GM19467 (cell line): ENCODE data around the gene UNC93A.
"Not testable (repeated sequence)": the region's sequence is repeated elsewhere in the genome, so short reads cannot be mapped to it uniquely, and the experiment has no call there.

Experiments used
- ATAC-seq: cut with Tn5 transposase; IDR thresholded peaks from one replicate; pipeline ENCODE4 v1.9.1; 2021; ENCODE audit warnings: mild to moderate bottlenecking, moderate library complexity; ENCODE audit not compliant: unreplicated experiment

Gene UNC93A

DNA sequence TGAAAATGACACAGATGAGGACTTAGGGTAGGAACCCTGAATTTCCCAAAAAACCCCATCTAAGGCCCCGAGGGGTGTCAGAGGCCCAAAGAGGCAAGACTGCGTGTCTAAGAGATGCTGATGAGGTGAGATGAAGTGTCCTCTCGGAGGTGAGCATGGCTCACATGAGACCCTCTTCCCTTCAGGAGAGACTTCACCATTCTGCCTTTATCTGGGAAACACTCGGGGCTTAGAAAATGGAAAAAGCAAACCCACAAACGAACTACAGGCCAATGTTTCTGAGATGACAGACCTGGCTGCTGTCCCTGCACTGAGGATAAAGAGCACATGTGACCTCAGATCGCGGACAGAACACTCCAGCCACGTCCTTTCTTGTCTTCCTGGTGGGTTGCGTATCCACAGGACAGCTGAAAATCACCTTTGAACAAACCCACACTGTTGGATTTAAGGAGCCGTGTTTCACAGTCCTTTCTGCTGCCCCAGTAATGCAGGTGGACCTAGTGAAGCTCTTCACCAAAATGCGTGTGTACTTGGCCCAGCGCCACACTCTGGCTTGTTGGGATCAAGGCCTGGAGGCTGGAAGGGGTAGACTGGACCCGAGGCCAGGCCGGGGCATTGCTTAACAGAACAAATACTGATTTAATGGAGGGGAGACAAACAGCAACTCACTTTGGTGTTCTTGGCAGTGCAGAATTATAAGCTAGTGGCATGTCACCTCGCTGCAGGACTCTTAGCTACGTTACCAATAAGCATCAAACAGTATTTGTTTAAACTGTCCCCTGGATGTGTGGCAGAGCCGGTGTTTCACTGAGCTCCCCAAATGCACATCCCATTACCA, 18.5 kb downstream of the UNC93A start:
- not testable (repeated sequence) for ATAC-seq

DNA sequence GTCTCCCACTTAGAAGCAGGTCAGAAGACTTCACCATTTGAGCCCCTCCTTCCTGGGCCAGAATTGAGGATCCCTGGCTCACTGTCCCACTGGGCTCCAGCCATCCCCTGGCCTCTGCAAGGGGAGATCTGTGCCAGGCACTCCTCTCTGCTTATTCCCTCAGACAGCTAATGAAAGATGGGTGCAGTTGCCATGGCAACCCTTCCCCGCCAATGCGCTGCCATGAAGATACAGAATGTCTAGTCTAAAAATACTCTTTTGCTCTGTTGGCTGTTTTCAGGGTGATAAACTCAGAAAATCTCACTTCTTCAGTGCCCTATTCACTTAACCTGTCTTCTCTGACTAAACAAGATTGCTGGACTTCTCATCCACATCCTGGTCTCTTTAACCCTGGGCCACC, 20.2 kb downstream of the UNC93A start:
- no peak for ATAC-seq

DNA sequence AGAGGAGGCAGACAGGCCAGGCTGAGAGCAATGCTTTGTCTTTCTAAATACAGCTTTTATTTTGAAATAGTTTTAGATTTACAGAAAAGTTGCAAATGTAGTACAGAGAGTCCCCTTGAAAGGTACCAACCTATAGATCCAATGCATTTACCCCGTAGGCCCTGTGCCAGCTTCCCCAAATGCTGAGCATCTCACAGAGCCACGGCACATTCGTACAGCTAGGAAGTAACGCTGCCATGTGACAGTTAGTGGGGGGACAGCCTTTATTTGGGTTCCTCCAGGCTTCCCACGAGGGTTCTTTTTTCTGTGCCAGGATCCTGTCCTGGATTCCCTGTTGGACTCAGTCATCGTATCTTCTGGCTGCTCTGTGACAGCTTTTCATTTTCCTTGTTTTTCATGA, 20.6 kb downstream of the UNC93A start:
- ATAC-seq = not testable (repeated sequence)

DNA sequence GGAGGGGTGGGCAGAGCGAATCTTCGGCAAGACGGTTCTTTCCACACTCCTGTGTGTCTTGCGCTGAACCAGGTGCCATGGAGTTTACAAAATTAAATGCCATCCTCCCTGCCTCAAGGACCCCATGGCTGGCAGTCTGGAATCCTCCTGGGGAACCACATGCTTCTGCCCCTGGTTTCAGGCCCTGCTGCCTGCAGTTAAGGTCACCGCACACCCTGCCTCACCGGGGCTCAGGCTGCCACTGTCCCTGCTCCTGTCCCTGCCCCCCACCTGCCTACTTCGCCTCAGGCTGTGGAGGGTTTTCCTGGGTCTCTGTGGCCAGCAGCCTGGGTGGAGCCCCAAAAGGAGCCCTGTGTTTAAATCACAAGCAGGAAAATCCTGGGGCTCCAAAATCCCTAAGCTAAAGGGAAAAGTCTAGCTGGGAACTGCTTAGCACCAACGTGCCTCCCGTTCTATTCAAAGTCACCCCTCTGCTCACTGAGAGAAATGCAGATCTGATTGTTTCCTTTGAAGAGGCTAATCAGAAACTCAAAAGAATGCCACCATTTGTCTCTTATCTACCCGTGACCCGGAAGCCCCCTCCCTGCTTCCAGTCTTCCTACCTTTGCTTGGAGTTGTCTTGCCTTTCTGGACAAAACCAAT, 23.2 kb downstream of the UNC93A start:
- ATAC-seq = no peak

DNA sequence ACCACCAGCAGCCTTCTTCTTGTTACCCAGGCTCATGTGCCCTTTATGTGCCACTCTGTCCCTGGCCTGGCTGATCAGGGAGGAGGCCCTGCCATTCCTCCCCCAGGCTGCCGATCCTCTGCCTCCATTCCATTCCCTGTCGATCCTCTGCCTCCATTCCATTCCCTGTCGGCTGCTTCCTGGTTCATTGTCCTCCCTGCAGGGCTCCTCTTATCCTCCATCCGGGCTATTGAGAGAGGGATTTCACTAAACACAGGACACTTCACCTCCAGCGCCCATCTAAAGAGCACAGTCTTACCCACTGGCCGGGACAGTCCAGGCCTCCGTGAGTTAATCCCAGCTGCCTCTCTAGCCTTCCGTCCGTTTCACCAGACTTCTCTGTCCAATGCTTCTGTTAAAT, 26.1 kb downstream of the UNC93A start:
- no peak for ATAC-seq

DNA sequence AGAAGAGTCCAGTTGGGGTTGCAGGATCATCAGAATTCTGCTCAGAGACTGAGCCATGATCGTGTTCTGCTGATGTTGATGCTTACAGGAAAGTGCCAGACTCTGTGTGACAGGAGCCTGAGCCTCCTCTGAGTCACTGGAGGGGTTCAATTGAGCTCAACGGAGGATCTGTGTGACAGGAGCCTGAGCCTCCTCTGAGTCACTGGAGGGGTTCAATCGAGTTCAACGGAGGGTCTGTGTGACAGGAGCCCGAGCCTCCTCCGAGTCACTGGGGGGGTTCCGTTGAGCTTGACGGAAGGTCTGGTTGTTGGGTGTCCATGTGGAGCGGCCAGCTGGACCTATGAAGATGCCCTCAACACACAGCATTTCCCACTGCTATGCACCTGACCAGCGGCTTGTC, 27.2 kb downstream of the UNC93A start:
- not testable (repeated sequence) for ATAC-seq

DNA sequence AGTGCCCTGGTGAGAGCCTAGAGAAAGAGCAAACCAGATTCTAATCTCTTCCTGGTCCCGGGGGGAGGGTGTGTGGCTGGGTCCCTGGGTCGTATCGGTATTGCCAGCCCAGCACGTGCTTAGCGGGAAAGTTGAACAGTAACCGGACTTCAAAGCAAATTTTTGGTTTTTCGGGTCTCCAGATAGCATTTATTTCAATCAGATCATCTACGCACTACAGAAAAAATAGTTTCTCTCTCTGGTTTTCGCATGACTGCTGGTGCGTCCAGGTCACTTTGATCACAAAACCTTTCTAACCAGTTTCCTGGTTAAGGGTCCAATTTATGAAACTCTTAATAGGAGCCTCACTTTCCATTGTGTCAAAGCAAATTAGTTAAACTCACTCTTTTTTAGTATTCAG, 27.7 kb downstream of the UNC93A start:
- ATAC-seq = not testable (repeated sequence)

DNA sequence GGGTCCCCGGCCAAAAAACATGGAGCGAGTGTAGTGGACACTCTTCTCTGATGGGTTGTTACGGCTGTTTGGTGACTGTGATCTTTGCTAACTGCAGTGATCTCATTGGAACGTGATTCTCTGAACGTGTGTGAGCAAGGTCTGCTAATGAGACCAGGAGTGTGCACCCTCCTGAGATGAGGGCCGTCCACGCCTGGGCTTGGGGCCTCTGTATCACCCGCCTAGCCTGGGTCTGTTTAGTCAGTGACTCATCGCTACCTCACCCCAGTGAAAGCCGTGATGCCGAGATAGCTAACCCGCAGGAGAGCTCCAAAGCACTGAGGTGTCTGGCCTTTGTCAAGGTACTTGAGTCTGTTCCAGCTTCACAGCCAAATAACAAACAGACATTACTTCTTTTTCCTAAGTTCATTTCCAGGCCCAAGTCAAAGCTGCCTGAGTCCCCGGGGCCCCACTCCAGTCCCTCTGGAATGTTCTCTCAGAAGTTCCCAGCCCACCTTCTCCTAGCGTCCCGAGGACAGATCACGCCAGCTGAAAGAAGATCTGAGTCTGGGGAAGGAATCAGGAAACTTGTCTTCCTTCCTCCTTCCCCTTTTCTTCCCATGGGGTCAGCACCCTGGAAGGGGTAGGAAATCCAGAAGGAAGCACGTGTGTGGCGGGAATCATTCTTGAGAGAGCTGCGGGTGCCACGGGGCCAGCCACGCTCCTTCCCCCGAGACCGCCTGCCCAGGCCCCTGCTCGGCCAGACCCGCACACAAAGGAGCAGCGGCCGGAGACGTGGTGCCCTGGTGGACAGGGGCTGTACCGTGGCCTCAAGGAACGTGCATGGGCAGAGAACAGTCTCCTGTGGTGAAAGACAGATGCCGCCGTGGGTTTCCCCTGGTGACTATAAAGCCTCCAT, 29.0 kb downstream of the UNC93A start:
- ATAC-seq = not testable (repeated sequence)

DNA sequence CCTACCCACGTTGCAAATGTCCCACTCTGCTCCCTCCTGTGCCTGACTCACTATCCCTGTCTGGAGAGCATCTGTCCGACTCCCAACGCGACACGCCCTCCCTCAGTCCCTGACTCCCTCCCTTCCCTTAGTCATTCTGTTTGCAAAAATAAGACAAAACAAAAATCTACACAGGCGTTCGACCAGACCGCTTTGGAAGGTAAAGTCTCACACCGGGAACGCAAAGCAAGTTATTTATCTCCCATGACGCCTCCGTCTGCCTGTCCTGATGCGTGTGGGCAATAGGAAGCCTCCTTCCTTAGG, 29.6 kb downstream of the UNC93A start:
- ATAC-seq = not testable (repeated sequence)

DNA sequence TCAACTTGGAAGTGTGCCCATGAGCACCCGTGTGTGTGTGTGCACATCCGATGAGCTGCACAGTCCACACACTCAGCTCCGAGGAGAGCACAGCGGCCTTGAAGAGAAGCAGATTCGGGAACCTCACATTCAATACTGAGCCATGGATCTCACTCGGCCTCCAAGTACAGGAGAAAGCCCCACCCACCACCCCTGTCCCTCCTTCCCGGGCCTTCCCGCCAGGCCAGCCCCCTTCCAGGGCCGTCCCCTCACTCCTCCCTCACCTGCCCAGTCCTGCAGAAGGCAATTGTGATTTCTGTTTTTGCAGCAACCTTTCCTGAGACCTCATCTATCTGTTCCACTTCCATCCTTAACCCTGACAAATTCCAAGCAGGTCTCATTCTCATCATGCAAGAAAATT, 30.1 kb downstream of the UNC93A start:
- ATAC-seq = not testable (repeated sequence)

DNA sequence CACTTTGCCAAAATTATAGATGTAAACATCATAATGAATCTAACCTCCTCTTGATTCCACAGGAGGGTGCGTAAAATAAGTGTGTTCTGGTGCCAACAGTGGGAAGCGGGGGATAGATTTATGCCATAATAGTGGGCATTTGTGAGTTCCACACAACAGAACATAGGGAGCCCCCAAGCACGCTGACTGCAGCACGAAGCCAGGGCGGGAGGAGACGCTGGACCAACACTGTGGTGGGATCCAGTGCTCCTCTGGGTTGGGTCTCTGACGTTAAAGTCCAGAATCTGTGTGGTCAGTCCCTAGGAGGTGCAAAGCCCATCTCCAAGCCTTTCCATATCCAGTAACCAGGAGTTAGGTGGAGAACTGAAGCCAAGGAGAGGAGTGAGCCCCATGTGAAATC, 32.0 kb downstream of the UNC93A start:
- ATAC-seq = no peak

DNA sequence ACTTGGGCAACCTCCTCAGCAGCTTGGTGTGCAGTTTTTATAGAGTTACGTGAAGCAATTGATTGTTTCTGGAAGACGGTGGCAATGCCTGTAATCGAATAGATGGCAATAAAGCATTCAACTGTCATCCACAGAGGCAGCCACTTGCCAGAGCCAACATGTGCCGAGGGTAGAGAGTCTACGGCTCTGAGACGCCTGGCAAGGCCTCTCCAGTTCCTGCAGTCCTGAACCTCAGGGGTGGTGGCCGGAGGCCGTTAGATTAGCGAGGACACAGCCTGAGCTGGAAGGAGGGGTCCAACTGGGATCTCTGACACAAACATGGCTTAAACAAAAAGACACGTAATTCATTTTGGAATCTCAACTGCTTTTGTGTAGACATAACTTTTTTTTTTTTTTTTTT, 33.0 kb downstream of the UNC93A start:
- no peak for ATAC-seq

DNA sequence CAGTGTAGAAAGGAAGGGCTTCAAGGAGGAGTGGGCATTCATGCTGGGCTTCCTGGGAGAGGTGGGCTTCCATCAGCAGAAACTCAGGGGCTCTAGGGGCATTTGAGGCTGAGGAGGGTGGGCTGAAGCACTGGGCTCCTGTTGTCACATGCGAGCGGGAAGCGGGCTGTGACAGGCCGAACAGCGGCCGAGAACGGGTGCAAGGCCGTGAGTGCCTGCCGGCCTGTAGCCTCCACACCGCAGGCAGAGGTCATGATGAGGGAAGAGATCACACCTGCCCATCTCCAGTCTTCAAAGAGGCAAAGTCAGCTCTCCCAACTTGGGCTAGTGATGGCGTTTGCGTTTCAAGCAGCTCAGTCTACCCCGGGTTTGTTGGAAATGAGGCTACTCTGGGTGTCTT, 34.7 kb downstream of the UNC93A start:
- ATAC-seq = no peak

DNA sequence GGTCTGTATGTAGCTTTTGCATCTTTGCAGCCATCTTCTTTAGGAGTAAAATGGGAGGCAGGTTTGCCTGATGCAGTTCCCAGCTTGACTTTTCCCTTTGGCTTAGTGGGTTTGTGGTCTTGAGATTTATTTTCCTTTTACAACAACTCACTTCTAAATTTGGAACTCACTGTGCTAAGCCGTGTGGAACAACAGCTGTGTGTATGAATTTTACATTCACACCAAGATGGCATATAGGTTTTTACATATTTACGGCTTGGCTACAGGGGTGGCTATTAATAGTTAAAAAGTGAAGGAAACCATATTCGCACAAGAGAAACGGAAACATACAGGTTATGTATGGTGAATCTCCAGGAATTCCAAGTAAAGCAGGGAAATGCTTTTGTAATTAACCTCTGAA, 36.3 kb downstream of the UNC93A start:
- no peak for ATAC-seq

DNA sequence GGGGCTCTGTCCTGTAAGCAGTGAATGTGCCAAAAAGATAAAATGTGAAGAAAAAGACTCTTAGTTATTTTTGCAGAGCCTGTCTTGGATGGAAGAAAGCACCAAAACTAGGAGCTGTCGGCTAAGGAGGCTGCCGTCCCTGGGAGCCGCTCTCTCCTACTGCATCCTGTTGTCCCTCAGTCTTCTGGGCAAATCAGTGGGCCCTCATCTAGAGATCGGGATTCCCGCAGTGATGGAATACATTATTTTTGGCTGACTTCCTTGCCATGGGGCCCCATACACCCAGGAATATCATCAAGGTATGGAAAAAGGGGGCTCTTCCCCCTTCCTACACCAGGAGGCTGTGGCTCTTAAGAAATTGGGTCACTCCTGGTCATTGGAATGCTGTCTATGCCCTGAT, 37.0 kb downstream of the UNC93A start:
- no peak for ATAC-seq

DNA sequence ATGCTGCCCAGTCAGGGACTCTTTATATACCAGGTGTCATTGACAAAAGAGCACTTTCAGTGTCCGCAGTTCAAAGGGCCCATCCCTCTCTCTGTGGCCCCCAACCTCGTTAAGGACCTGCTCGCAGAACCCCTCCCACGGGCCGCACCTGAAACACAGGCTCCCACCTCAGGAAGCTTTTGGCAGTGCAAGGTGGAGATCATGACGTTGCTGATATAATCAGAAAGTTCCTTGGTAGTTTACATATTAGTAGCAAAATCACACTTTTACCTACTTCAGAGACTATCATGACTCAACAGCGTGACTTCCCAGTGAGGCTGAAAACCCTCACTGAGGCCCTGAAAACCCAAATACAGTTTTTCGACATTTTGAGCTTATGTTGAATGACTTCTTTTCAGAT, 37.9 kb downstream of the UNC93A start:
- ATAC-seq = no peak

DNA sequence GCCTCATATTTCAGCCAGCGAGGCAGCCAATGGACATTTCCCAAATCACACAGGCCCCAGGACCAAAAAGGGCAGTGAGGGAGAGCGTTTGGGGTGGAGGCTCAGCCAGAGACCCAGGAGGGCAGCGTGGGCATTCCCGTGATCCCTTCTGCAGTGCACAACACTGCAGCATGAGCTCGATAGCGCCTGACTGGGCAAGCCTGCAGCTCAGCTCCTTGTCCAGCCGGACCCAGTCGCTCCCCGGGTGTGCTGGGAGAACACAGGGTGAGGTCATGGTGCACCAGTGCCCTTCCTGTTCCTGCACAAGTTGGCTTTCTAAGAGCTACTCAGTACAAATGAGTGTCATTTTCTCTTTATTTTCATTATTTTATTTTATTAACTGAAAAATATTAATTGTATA, 39.6 kb downstream of the UNC93A start:
- ATAC-seq = no peak

DNA sequence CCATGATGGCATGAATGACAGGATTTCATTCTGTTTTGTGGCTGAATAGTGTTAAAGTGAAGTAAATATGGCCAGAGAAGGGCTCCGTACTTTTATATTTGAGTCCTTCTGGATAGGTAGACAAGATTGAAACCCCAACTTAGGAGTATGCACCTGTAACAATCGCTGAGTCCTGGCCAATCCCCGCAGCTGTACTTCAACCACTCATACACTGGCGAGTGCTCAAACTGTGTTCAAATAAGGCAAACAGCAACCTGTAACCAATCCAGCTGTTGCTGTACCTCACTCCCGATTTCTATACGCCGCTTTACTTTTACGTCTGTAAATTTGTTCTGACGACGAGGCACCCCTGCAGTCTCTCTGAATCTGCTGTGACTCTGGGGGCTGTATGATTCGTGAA, 40.5 kb downstream of the UNC93A start:
- no peak for ATAC-seq

DNA sequence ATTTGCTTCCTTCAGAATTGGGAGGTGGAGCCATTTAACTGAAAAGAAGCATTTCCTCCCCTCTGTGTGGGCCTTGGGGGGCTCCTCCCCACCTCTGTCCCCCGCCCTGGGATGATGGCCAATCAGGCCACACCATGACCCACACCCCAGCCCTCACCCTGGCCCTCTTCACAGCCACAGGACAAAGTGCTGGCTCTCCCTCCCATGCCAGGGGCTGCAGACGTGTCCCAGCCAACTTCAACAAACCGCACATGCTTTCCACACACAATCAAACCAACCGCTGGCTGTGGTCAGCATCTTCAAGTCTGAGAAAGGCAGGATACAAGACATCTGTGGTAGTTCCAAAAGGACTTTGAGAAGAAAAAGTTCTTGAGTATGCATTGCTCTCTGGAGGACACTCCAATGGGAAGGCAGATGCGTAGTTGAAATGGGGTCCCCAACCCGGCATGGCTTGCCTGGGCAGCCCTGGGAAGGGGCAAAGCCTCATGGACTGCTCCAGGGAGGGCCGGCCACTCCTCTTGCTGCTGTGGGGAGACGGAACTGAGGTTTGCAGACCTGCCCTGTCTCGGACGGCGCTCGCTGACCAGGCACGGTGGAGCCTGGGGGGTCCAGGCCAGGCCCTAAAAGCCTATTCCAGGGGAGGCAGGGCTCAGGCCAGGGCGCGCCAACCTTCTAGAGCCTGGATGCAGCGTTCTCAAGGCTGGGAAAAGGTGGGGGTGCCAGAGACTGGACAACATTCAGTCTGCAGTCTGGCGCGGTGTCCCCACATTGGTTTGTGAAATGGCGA, 45.9 kb downstream of the UNC93A start:
- no peak for ATAC-seq

DNA sequence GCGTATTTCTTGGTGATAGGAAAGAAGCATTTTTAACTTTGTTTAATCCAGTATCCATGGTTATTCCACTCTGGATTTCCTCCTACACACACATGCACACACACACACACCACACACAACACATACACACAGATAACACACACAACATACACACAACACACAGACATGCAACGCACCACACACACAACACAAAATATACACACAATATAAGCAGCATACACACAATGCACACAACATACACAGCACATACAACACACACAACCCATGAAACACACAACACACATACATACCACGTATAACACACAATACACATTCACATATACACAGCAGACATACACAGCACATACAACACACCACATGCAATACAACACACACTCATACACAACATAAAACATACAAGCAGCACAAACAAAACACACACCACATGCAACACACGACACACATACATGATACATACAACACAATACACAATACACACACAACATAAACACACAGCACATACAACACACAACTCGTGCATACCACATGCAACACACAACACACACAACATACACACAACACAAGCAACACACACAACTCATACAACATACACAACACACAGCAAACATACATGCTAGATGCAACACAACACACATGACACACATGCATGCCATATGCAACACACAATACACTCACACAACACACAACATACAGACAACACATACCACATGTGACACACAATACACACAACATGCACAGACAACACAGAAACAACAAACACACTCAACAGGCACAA, 46.7 kb downstream of the UNC93A start:
- ATAC-seq = no peak
